Testis (tissue), 2 donors: ENCODE measurements around the gene AGRN.

Experiments used
- CTCF ChIP-seq, 3 experiments: fragments of 450-650 bp in 2 of 3; fragments of 200-600 bp in 1 of 3; sonication (generic) in 1 of 3; IDR thresholded peaks; one replicate each; pipeline ENCODE4 v1.5.1; 2016 to 2019; ENCODE audit warnings: antibody characterized with exemption in 3 of 3, mild to moderate bottlenecking in 2 of 3, moderate library complexity in 1 of 3
- POLR2A ChIP-seq: fragments of 450-650 bp; IDR thresholded peaks from one replicate; pipeline ENCODE4 v1.6.1; 2017; ENCODE audit warnings: antibody characterized with exemption, mild to moderate bottlenecking, moderate library complexity

- TF ChIP-seq CTCF (IDR thresholded peaks at IDR 0.05) (no peak), POLR2A (no peak)
Observed at GRCh38 chr1:1091344-1092148, 71.6 kb downstream of the AGRN start.
